Measurements from ENCODE around the gene MVB12B.

MVB12B gene

GRCh38 chr9:126510564-126510963 is 183.9 kb downstream of the MVB12B start:
- DNase-seq (ENCODE audit: extremely low read depth, low read depth), result no peak
- TF ChIP-seq, protein P1, sequence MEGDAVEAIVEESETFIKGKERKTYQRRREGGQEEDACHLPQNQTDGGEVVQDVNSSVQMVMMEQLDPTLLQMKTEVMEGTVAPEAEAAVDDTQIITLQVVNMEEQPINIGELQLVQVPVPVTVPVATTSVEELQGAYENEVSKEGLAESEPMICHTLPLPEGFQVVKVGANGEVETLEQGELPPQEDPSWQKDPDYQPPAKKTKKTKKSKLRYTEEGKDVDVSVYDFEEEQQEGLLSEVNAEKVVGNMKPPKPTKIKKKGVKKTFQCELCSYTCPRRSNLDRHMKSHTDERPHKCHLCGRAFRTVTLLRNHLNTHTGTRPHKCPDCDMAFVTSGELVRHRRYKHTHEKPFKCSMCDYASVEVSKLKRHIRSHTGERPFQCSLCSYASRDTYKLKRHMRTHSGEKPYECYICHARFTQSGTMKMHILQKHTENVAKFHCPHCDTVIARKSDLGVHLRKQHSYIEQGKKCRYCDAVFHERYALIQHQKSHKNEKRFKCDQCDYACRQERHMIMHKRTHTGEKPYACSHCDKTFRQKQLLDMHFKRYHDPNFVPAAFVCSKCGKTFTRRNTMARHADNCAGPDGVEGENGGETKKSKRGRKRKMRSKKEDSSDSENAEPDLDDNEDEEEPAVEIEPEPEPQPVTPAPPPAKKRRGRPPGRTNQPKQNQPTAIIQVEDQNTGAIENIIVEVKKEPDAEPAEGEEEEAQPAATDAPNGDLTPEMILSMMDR (IDR thresholded peaks at IDR 0.05; ENCODE audit: low read depth, low read length, missing control alignments), result no peak
- no peak overlapping the region for H3K4me3 ChIP-seq (replicated peaks; ENCODE audit: low read depth, low read length)

- DNase-seq (ENCODE audit: extremely low read depth, low read depth), result no peak
- TF ChIP-seq, protein P1 (IDR thresholded peaks at IDR 0.05; ENCODE audit: low read depth, low read length, missing control alignments), result no peak
- H3K4me3 ChIP-seq (replicated peaks; ENCODE audit: low read depth, low read length), result no peak overlapping the region
These were observed 184.8 kb downstream of the MVB12B start for GRCh38 chr9:126511411-126511810.

GRCh38 chr9:126513159-126514036 is 186.8 kb downstream of the MVB12B start:
- TF ChIP-seq, protein P1 (IDR thresholded peaks at IDR 0.05; ENCODE audit: low read depth, low read length, missing control alignments), result no peak

GRCh38 chr9:126514037-126514821 is 187.6 kb downstream of the MVB12B start:
- TF ChIP-seq, protein P1 (IDR thresholded peaks at IDR 0.05; ENCODE audit: low read depth, low read length, missing control alignments), result peak; percentile 37
- H3K4me3 ChIP-seq (replicated peaks; ENCODE audit: low read depth, low read length), result no peak overlapping the region
- DNase-seq (ENCODE audit: extremely low read depth, low read depth), result no peak

More at GRCh38 chr9:126513159-126514036, 186.8 kb downstream of the MVB12B start:
- DNase-seq (ENCODE audit: extremely low read depth, low read depth), result no peak
- no peak overlapping the region for H3K4me3 ChIP-seq (replicated peaks; ENCODE audit: low read depth, low read length)

GRCh38 chr9:126515001-126515872 is 188.6 kb downstream of the MVB12B start:
- no peak for DNase-seq (ENCODE audit: extremely low read depth, low read depth)
- no peak overlapping the region for H3K4me3 ChIP-seq (replicated peaks; ENCODE audit: low read depth, low read length)
- TF ChIP-seq, protein P1 (IDR thresholded peaks at IDR 0.05; ENCODE audit: low read depth, low read length, missing control alignments), result no peak

- H3K4me3 ChIP-seq (replicated peaks; ENCODE audit: low read depth, low read length), result no peak overlapping the region
- no peak for DNase-seq (ENCODE audit: extremely low read depth, low read depth)
- TF ChIP-seq, protein P1 (IDR thresholded peaks at IDR 0.05; ENCODE audit: low read depth, low read length, missing control alignments), result no peak
These were observed 189.4 kb downstream of the MVB12B start for GRCh38 chr9:126515873-126516505.

Data from HFF-Myc (cell line).